H9 (cell line): ENCODE results near the gene EPC1. TPM values are rescaled to one million over a fixed set of nuclear protein-coding genes. Genes with fewer than 3 reads are reported as not detected.

Source experiments
- DNase-seq: peaks from one replicate; pipeline ENCODE4 v3.0.0-alpha.2; 2017
- H2AFZ ChIP-seq: one replicate; pipeline ENCODE4 v1.6.1; 2013; ENCODE audit warnings: mild to moderate bottlenecking, low read length, control low read depth, moderate library complexity
- H2AK5ac ChIP-seq: 2 replicates; pipeline ENCODE4 v1.6.1; 2013; ENCODE audit warnings: low read length, control low read depth, mixed read lengths; ENCODE audit not compliant: insufficient read length
- H2BK120ac ChIP-seq: one replicate; pipeline ENCODE4 v1.6.1; 2013; ENCODE audit warnings: low read depth, mild to moderate bottlenecking, low read length, control low read depth, inconsistent platforms; ENCODE audit not compliant: poor library complexity, severe bottlenecking
- H2BK12ac ChIP-seq: 2 replicates; pipeline ENCODE4 v1.6.1; 2013; ENCODE audit warnings: low read length, control low read depth, mixed read lengths, low read depth; ENCODE audit not compliant: insufficient read length
- H2BK15ac ChIP-seq: 2 replicates; pipeline ENCODE4 v1.6.1; 2013; ENCODE audit warnings: low read depth, low read length, control low read depth
- H2BK20ac ChIP-seq: one replicate; pipeline ENCODE4 v1.6.1; 2013; ENCODE audit warnings: low read depth, mild to moderate bottlenecking, low read length, control low read depth, inconsistent platforms; ENCODE audit not compliant: poor library complexity, severe bottlenecking
- H2BK5ac ChIP-seq: 2 replicates; pipeline ENCODE4 v1.6.1; 2013; ENCODE audit warnings: low read length, control low read depth, mixed read lengths; ENCODE audit not compliant: insufficient read length
- H3K14ac ChIP-seq: 2 replicates; pipeline ENCODE4 v1.6.1; 2013; ENCODE audit warnings: low read length, control low read depth; ENCODE audit not compliant: insufficient read depth
- H3K18ac ChIP-seq: 2 replicates; pipeline ENCODE4 v1.6.1; 2013; ENCODE audit warnings: low read depth, mild to moderate bottlenecking, mixed read lengths, low read length, control low read depth; ENCODE audit not compliant: insufficient read length
- H3K23ac ChIP-seq: 2 replicates; pipeline ENCODE4 v1.6.1; 2013; ENCODE audit warnings: low read length, control low read depth, mixed read lengths, low read depth; ENCODE audit not compliant: insufficient read length
- H3K23me2 ChIP-seq: 2 replicates; pipeline ENCODE4 v1.6.1; 2013; ENCODE audit warnings: low read depth, mild to moderate bottlenecking, mixed read lengths, low read length, control low read depth; ENCODE audit not compliant: insufficient read length, poor library complexity, severe bottlenecking
- H3K27ac ChIP-seq: 2 replicates; pipeline ENCODE4 v1.5.1; 2013; ENCODE audit warnings: low read length, control low read depth, mixed read lengths, low read depth; ENCODE audit not compliant: insufficient read length
- H3K27me3 ChIP-seq: 2 replicates; pipeline ENCODE4 v1.6.1; 2013; ENCODE audit warnings: low read length, control low read depth, inconsistent platforms; ENCODE audit not compliant: insufficient read depth
- H3K4ac ChIP-seq: 2 replicates; pipeline ENCODE4 v1.6.1; 2013; ENCODE audit warnings: low read depth, mild to moderate bottlenecking, control low read depth, inconsistent platforms, low read length, moderate library complexity
- H3K4me1 ChIP-seq: 2 replicates; pipeline ENCODE4 v1.6.1; 2013; ENCODE audit warnings: low read length, control low read depth, inconsistent platforms; ENCODE audit not compliant: insufficient read depth
- H3K4me2 ChIP-seq: 2 replicates; pipeline ENCODE4 v1.6.1; 2013; ENCODE audit warnings: low read length, control low read depth, mixed read lengths; ENCODE audit not compliant: insufficient read length, insufficient read depth
- H3K56ac ChIP-seq: 2 replicates; pipeline ENCODE4 v1.6.1; 2013; ENCODE audit warnings: low read depth, mild to moderate bottlenecking, mixed read lengths, low read length, control low read depth; ENCODE audit not compliant: insufficient read length
- H3K79me1 ChIP-seq: 2 replicates; pipeline ENCODE4 v1.6.1; 2013; ENCODE audit warnings: low read depth, mild to moderate bottlenecking, moderate library complexity, low read length, control low read depth, inconsistent platforms; ENCODE audit not compliant: insufficient read depth, poor library complexity, severe bottlenecking
- H3K79me2 ChIP-seq: 2 replicates; pipeline ENCODE4 v1.6.1; 2013; ENCODE audit warnings: low read length, control low read depth, inconsistent platforms; ENCODE audit not compliant: insufficient read depth
- H3K9ac ChIP-seq: 2 replicates; pipeline ENCODE4 v1.6.1; 2013; ENCODE audit warnings: low read length, control low read depth, mixed read lengths; ENCODE audit not compliant: insufficient read length; ENCODE audit errors: extremely low read depth
- H3K9me3 ChIP-seq: one replicate; pipeline ENCODE4 v1.6.1; 2013; ENCODE audit warnings: low read depth, low read length, inconsistent platforms; ENCODE audit not compliant: control insufficient read depth
- H3T11ph ChIP-seq: one replicate; pipeline ENCODE4 v1.6.1; 2013; ENCODE audit warnings: mild to moderate bottlenecking, low read length, control low read depth, inconsistent platforms
- H4K20me1 ChIP-seq: one replicate; pipeline ENCODE4 v1.6.1; 2013; ENCODE audit not compliant: control insufficient read depth, insufficient read length, insufficient read depth
- H4K5ac ChIP-seq: 2 replicates; pipeline ENCODE4 v1.6.1; 2013; ENCODE audit warnings: low read depth, mild to moderate bottlenecking, mixed read lengths, low read length, control low read depth; ENCODE audit not compliant: insufficient read length
- H4K8ac ChIP-seq: replicated peaks from 2 replicates; pipeline ENCODE4 v1.6.1; 2013; ENCODE audit warnings: low read length, control low read depth, mixed read lengths, low read depth; ENCODE audit not compliant: insufficient read length
- H4K91ac ChIP-seq: 2 replicates; pipeline ENCODE4 v1.6.1; 2013; ENCODE audit warnings: low read depth, mild to moderate bottlenecking, moderate library complexity, mixed read lengths, low read length, control low read depth; ENCODE audit not compliant: insufficient read length
- H3K27ac Mint-ChIP-seq, 3 experiments: 2 replicates in 2 of 3; 3 replicates in 1 of 3; pipeline ENCODE4 v1.8.0; 2020 to 2021; ENCODE audit warnings: mixed read lengths in 3 of 3, mild to moderate bottlenecking in 1 of 3, moderate library complexity in 1 of 3
- H3K27me3 Mint-ChIP-seq: 2 replicates; pipeline ENCODE4 v1.8.0; 2021; ENCODE audit warnings: low read depth, mild to moderate bottlenecking, moderate library complexity, mixed read lengths
- H3K36me3 Mint-ChIP-seq, 3 experiments: 2 replicates in 2 of 3; 3 replicates in 1 of 3; pipeline ENCODE4 v1.8.0; 2020 to 2021; ENCODE audit warnings: low read depth in 3 of 3, mixed read lengths in 3 of 3; ENCODE audit not compliant: insufficient read depth in 1 of 3
- H3K4me1 Mint-ChIP-seq, 2 experiments: 2 replicates each; pipeline ENCODE4 v1.8.0; 2020; ENCODE audit warnings: mixed read lengths in 2 of 2
- H3K4me3 Mint-ChIP-seq, 2 experiments: 2 replicates in 1 of 2; 3 replicates in 1 of 2; pipeline ENCODE4 v1.8.0; 2020 to 2021; ENCODE audit warnings: mild to moderate bottlenecking in 2 of 2, mixed read lengths in 2 of 2, moderate library complexity in 1 of 2
- H3K9me3 Mint-ChIP-seq, 2 experiments: 2 replicates in 1 of 2; 3 replicates in 1 of 2; pipeline ENCODE4 v1.8.0; 2020; ENCODE audit warnings: mild to moderate bottlenecking in 2 of 2, mixed read lengths in 2 of 2, moderate library complexity in 1 of 2
- CTCF ChIP-seq: fragments of 200-600 bp; sonication (generic); conservative IDR thresholded peaks from 3 replicates; pipeline ENCODE4 v1.8.0; 2021; ENCODE audit warnings: antibody characterized with exemption, mild to moderate bottlenecking
- WGBS: extraction: QIAGEN DNeasy Blood & Tissue Kit; methylation state at CpG from one replicate; pipeline ENCODE4 v1.1.7; 2013; ENCODE audit warnings: missing lambda C conversion rate, low lambda C conversion rate, mixed read lengths; ENCODE audit not compliant: insufficient read length; ENCODE audit errors: extremely low coverage; 5-methylcytosine and 5-hydroxymethylcytosine counted together
- total RNA-seq: library from RNA; stranded (reverse); gene quantifications from 2 replicates; pipeline ENCODE4 v1.2.1, GENCODE V29; 2021

EPC1 gene
- total RNA-seq, 1 experiment from 2014 or later = 32.5 TPM

DNA sequence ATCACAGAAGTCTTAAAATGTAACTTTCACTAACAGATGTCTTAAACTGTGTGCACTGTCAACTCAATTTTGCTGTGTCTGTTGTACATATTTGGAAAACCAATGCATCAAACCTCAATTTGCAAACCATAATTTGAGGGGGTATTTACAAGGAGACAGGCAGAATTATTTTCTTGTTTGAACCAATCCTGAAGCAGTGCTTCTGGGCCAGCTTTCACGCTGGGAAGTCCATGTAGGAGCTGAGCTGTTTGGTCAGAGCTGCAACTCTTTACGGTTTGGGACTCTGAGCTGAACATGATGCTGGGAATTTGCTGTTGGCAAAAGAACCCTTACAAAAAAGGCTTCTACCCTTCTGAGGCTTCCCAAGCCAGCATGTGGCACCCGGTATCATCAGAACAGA, 43.2 kb upstream of the EPC1 start:
- TF ChIP-seq CTCF = no peak
- Mint-ChIP-seq H3K27me3 (no peaks in the 10 kb centered on the region), H3K36me3 (no peaks in the 10 kb centered on the region), H3K27ac (no peak overlapping the region), H3K4me3 (no peak overlapping the region), H3K4me1 (no peaks in the 10 kb centered on the region), H3K9me3 (no peaks in the 10 kb centered on the region)
- Histone ChIP-seq H4K5ac (no peak overlapping the region), H3K79me1 (no peaks in the 10 kb centered on the region), H2BK12ac (no peak overlapping the region), H2BK120ac (no peak overlapping the region), H4K20me1 (no peaks in the 10 kb centered on the region), H3K14ac (no peak overlapping the region), H3K4ac (no peak overlapping the region), H3T11ph (no peak overlapping the region), H2BK5ac (no peak overlapping the region), H4K8ac (no peak overlapping the region), H3K56ac (no peak overlapping the region), H3K4me2 (no peak overlapping the region), H3K27me3 (no peaks in the 10 kb centered on the region), H2AFZ (no peak overlapping the region), H2BK20ac (no peak overlapping the region), H3K23me2 (no peaks in the 10 kb centered on the region), H3K9ac (no peak overlapping the region), H3K9me3 (no peaks in the 10 kb centered on the region), H3K18ac (no peak overlapping the region), H3K23ac (no peak overlapping the region), H3K4me1 (no peaks in the 10 kb centered on the region), H2AK5ac (no peak overlapping the region), H3K79me2 (no peaks in the 10 kb centered on the region), H2BK15ac (no peak overlapping the region), H4K91ac (no peak overlapping the region), H3K27ac (no peak overlapping the region)
- no peak for DNase-seq
- no CpG with 5 or more reads among the region's 3 CpGs for WGBS
